PFSK-1 (cell line): ENCODE data around the gene UGCG.

ENCODE experiments used
- FOXP2 ChIP-seq: optimal IDR thresholded peaks from 2 replicates; pipeline ENCODE3; 2011; ENCODE audit warnings: borderline replicate concordance, control low read depth, inconsistent platforms; ENCODE audit not compliant: insufficient read depth; ENCODE audit errors: extremely low read length, extremely low read depth
- POLR2AphosphoS5 ChIP-seq: IDR thresholded peaks from 2 replicates; pipeline ENCODE4 v1.6.1; 2012; ENCODE audit warnings: low read depth, mild to moderate bottlenecking, control low read depth, low read length, moderate library complexity
- REST ChIP-seq, 2 experiments: IDR thresholded peaks; 2 replicates each; pipeline versions ENCODE4 v1.6.1 to v1.8.0; 2011 to 2012; ENCODE audit warnings: low read depth in 2 of 2, low read length in 2 of 2, control low read depth in 1 of 2, inconsistent platforms in 1 of 2, mild to moderate bottlenecking in 1 of 2, moderate library complexity in 1 of 2; ENCODE audit not compliant: insufficient read depth in 1 of 2
- TAF1 ChIP-seq: IDR thresholded peaks from 2 replicates; pipeline ENCODE4 v1.6.1; 2012; ENCODE audit warnings: low read length, control low read depth, borderline replicate concordance; ENCODE audit not compliant: insufficient read depth

GRCh38 chr9:111978616-111979015 lies 82.0 kb downstream of the UGCG start:
- TF ChIP-seq REST (IDR thresholded peaks at IDR 0.05; ENCODE audit: insufficient read depth in 1 of 2, low read depth in 2 of 2, low read length in 2 of 2) (no peak), TAF1 (no peak), POLR2AphosphoS5 (no peak), FOXP2 (no peak)
